Measurements from ENCODE around the gene POLR2C.
"Not testable (repeated sequence)": the region's sequence is repeated elsewhere in the genome, so short reads cannot be mapped to it uniquely, and the experiment has no call there.

The POLR2C gene

DNA sequence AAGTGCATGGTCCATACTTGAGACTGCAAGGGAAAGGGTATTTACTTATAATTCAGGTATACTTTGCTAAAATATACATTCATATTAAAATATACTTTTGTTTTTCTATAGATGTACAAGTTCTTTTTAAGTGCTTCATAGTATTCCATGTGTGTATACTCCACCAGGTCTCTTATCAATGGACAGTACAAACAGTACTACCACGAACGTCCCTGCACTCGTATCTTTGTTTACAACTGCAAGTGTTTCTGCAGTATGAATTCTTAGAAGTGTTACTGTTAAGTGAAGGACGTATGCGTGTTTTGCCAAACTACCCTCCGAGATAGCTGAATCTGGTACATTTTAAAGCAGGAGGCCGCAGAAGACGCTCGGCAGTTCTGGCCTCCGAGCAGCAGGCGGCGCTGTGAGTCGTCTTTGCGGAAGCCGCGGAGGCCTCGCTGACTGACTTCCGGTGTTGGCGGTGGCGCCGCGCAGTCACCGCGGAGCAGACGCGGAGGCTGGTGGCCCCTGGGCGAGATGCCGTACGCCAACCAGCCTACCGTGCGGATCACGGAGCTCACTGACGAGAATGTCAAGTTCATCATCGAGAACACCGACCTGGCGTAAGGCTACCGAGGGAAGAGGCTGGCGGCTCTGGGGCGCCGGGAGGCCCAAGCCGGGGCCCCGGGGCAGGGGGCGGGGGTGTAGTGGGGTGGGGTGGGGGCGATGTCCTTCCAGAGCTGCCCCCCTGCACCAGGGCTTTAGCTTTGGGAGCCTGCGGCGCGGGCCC lies at the start of gene POLR2C:
Gene POLR2C (plus strand): TSS at position 471 of the 769 bp plus-strand sequence. CDS start 46 bp downstream, at position 517.
- in situ Hi-C loops (cut with HindIII; ENCODE audit: low sequenced_read_pairs): no loop called here

GRCh38 chr16:57413301-57413730 lies 49.2 kb upstream of the POLR2C start:
- in situ Hi-C loops (cut with HindIII; ENCODE audit: low sequenced_read_pairs): no loop called here

- in situ Hi-C loops (cut with HindIII; ENCODE audit: low sequenced_read_pairs): no loop called here
Measured at GRCh38 chr16:57413733-57414132, 48.7 kb upstream of the POLR2C start.

DNA sequence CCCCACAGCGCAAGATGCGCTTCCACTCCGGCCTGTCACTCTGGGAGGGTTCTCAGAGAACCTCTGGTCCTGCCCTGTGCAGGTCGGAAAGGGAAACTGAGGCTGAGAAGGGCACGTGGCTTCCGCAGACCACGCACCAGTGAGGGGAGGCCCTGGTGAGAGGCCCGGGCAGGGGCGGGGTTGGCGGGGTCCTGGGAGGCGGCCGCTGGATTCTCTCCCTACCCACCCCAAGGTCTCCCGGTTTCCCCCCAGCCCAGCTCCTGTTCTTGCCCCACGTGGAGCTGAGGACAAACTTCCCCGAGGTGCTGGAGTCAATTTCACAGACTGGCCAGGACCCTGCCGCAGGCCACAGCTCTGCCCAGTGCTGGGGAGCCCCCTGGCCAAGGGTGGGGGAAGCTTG lies 46.4 kb upstream of the POLR2C start:
- in situ Hi-C loops (cut with HindIII; ENCODE audit: low sequenced_read_pairs): no loop called here

DNA sequence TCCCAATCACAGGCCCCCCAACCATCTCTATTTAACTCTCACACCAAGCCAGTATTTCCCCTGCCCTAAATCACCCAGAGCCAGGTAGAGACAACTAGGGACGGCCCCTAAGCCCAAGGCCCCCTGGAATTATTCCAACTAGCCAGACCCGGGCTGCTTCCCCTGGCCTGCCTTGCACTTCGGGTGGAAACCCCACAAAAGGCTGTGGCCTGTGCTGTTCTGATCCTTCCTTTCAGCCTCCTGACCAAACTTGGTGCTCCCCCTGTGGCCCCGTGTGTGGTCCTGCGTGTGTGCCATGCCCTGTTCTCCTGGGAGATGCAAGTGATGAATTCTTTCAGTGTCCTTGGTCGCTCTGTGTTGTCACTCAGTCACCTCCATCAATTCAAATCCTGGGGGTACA lies 43.0 kb upstream of the POLR2C start:
- in situ Hi-C loops (cut with HindIII; ENCODE audit: low sequenced_read_pairs): no loop called here

DNA sequence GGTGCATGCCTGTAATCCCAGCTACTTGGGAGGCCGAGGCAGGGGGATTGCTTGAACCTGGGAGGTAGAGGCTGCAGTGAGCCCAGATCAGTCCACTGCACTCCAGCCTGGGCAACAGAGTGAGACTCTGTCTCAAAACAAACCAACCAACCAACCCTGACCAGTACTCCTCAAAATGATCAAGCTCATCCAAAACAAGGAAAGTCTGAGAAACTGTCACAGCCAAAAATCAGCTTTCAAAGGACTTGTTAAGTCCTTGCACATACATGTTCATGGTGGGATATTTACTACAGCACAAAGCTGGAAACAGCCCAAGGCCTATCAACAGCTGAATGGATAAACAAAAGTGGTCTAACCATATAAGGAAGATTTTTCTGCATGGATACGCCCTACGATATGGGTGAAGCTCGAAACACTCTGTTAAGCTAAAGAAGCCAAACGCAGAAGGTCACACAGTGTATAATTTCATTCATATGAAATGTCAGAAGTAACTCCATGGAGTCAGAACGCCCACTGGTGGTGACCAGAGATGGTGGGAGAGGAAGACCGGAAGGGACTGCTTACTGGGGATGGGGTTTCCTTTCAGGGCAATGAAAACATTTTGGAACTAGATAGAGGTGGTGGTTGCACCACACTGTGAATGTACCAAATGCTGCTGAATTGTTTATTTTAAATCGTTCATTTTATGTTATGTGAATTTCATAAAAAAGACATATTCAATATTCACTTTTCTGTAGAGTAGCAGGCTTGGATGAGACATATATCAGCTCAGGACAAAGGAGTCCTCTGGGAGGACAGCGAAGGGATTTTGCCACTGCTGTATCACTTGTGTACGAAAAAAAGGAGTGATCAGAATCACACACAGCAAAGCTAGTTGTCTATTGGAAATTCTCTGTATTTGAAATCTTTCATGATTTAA lies 40.2 kb upstream of the POLR2C start:
- in situ Hi-C loops (cut with HindIII; ENCODE audit: low sequenced_read_pairs): no loop called here

DNA sequence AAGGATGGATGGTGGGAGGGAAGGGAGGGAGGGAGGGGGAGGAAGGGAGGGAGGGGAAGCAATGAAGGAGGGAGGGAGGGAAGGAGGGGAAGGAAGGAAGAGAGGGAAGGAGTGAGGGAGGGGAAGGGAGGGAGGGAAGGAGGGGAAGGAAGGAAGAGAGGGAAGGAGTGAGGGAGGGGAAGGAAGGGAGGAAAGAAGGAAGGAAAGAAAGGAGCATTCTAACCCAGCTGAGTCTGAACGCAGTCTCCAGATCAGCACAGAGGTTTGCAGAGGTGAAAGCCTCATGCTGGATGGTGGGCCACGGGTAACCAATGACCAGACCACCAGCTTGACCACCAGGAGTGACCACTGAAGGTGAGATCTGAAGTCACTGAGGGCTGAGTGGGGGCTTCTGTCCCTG lies 39.3 kb upstream of the POLR2C start:
- in situ Hi-C loops (cut with HindIII; ENCODE audit: low sequenced_read_pairs): no loop called here

DNA sequence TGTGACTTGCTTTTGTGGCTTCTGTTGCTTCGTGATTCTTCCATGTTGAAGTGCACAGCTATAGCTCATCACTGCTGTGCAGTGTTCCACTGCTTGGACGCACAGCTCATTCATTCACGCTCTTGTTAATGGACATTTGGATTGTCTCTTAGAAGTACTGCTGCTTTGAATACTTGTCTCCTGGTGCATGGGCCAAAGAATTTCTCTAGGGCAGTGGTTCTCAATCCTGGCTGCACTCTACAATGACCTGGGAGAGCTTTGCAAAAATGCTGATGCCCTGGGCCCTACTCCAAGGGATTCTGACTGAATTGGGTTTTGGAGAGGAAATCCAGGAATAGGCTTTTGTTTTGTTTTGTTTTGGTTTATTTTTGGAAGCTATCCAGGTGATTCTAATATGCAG lies 37.9 kb upstream of the POLR2C start:
- in situ Hi-C loops (cut with HindIII; ENCODE audit: low sequenced_read_pairs): no loop called here

- in situ Hi-C loops (cut with HindIII; ENCODE audit: low sequenced_read_pairs): no loop called here
Measured at GRCh38 chr16:57426356-57426755, 36.1 kb upstream of the POLR2C start.

DNA sequence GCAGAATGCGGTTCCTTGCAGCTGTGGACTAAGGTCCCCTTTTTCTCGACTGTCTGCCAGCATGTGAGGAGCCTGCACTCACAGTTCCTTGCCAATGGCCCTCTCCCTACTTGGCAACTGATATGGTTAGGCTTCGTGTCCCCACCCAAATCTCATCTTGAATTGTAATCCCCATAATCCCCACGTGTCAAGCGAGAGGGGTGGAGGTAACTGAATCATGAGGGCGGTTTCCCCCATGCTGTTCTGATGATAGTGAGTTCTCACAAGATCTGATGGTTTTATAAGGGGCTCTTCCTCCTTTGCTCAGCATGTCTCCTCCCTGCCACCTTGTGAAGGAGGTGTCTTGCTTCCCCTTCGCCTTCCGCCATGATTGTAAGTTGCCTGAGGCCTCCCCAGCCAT lies 35.2 kb upstream of the POLR2C start:
- in situ Hi-C loops (cut with HindIII; ENCODE audit: low sequenced_read_pairs): no loop called here

DNA sequence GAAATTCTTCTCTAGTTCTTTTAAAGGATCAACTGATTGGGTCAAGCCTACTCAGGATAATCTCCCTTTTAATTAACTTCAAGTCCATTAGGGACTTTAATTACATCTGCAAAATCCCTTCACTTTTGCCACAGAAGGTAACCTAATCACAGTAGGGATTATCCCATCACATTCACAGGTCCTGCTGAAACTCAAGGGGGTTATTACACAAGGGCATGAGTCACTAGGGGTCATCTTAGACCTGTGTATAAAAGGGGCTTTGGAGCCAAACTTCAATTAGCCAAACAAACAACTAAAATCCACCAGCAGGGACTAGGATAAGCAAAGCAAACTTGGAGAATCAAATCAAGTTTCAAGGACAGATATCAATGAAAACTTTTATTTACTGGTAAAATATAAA lies 34.7 kb upstream of the POLR2C start:
- in situ Hi-C loops (cut with HindIII; ENCODE audit: low sequenced_read_pairs): no loop called here

DNA sequence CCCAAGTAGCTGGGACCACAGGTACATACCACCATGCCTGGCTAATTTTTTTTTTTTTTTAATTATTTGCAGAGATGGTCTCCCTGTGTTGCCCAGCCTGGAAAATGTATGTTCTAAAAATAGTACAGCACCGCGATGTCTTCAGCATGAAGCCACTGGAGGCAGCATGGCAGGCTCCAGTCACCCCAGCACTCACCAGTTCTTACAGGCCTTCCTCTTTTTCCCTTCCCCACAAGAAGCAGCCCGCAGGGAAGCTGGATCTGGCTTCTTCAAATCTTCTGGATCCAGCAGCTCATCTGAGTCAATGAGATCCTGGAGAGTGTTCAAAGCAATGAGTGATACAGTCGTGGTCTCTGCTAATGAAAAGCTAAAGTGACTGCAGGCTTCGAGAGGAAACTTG lies 31.5 kb upstream of the POLR2C start:
- in situ Hi-C loops (cut with HindIII; ENCODE audit: low sequenced_read_pairs): no loop called here

DNA sequence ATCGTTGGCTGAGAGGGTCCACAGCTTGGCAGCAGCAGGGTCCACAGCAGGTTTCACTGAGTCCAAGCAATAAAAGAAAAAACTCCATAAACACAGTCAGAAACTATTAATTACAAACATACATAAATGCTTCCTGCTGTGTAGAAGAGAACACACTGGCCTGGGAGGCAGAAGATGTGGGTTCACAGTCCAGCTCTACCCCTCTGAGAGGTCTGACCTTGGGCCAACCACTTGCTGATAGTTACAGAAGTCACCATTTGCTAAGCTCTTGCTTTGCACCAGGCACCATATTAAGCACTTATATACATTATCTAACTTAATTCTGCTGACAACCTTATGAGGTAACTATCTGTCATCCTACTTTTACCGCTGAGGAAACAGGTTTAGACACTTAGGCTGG lies 30.0 kb upstream of the POLR2C start:
- in situ Hi-C loops (cut with HindIII; ENCODE audit: low sequenced_read_pairs): no loop called here

DNA sequence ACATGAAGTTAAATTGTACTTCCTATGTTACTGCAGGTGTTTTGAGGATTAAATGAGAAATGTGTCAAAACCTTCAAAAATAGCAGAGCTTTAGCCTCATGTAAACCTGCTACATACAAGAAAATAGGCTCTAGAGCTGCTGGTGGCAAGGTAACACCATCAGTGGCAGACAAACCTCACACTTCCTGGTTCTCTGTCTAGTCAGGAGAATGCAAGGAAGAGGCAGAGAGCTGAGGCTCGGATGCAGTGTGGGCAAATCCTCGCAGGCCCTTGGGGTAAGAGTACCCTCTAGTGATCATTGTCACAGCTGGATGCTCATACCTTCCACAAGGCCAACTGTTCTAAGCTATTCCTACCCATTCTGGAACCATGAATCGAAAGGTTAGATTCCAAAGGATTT lies 29.5 kb upstream of the POLR2C start:
- in situ Hi-C loops (cut with HindIII; ENCODE audit: low sequenced_read_pairs): no loop called here

- in situ Hi-C loops (cut with HindIII; ENCODE audit: low sequenced_read_pairs): no loop called here
Measured at GRCh38 chr16:57434003-57434402, 28.5 kb upstream of the POLR2C start.

DNA sequence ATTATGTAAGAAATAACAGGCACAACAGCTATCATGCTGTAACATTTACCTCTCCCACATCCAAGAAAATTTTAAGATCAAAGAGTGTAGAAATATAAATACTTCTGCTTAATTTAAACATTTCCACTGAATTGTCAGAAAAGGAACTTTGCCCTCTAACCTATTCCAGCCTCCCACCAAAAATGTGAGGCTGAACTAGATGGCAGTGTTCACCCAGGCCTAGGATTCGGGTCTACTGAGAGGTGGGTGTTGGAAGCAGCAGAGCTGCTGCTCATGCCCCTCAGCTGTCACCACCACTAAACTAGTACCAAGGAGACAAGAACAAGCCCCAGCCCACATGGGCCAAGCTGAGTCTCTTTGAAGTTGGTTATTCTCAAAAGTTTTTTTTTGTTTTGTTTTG lies 26.6 kb upstream of the POLR2C start:
- in situ Hi-C loops (cut with HindIII; ENCODE audit: low sequenced_read_pairs): no loop called here

DNA sequence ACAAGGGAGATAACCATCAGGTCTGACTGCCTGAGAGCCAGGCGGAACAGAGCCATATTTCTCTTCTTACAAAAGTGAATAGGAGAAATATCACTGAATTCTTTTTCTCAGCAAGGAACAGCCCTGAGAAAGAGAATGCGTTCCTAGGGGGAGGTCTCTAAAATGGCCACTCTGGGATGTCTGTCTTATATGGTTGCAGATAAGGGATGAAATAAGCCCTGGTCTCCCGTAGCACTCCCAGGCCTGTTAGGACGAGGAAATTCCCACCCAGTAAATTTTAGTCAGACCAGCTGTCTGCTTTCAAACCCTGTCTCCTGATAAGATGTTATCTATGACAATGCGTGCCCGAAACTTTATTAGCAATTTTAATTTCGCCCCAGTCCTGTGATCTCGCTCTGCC lies 22.5 kb upstream of the POLR2C start:
- in situ Hi-C loops (cut with HindIII; ENCODE audit: low sequenced_read_pairs): not testable (repeated sequence)

DNA sequence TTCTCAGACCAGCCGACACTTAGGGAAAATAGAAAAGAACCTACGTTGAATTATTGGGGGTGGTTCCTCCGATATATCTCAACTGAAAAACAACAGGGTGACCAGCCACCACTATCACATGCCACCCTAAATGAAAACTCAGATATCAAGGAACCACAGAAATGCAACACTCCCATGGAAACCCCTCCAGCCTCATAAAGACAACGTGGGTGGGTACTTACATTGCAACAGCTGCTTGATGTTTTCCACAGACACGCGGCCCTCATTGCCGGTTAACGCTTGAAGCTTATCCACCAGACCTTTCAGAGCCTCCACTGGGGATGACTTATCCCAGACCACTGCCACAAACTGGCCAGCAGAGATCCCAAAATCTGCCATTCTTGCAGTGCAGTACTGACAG lies 21.9 kb upstream of the POLR2C start:
- in situ Hi-C loops (cut with HindIII; ENCODE audit: low sequenced_read_pairs): not testable (repeated sequence)

- in situ Hi-C loops (cut with HindIII; ENCODE audit: low sequenced_read_pairs): no loop called here
Measured at GRCh38 chr16:57444711-57445110, 17.8 kb upstream of the POLR2C start.

DNA sequence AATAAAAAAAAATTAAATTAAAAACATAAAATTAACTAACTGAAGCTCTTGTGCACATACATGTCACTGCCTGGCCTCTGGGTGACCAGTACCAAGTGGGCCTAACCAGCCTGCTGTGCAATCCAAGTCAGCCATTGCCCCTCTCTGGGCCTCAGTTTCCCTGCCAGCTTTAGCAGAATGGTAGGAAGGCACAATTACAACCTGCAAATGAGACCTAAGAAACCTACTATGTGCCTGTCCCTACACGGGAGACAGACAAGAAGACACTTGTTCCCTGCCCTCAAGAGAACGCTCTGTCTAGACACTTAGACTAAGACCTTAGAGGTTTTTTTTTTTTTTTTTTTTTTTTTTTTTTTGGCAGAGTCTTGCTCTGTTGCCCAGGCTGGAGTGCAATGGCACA lies 17.0 kb upstream of the POLR2C start:
- in situ Hi-C loops (cut with HindIII; ENCODE audit: low sequenced_read_pairs): no loop called here

DNA sequence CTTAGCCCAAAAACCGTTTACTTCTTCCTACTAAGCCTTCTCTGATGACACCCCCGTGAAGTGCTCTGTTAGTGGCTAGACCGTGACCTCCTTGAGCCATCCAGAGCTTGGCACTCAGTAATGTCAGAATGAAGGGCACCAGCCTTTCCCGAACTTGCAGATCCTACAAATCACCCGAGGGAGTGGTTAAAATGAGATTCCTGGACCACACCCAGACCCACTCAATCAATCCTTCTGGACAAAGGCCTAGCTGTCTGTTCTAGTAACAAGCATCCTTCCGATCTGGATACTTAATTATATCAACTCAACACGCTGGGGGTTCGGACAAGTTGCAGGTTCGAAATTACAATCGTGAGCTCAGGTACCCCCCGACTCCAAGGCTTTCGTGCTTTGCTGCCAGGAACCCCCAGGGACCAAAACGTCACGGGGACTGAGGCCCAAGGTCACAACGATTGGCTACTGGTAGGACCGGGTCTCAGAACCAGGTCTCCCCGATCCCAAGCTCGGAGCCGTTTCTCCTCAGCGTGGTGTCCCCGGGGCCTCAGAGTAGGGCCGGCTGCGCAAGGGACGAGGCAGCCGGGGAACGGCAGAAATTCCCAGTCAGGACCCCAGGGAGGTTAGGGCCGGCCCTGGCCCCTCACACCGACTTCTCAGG lies 15.8 kb upstream of the POLR2C start:
- in situ Hi-C loops (cut with HindIII; ENCODE audit: low sequenced_read_pairs): no loop called here

All from DLD1 (cell line).